WI38 (cell line): ENCODE data around the gene DCLK2.

Experiments
- H3K4me3 ChIP-seq: 2 replicates; pipeline ENCODE4 v1.5.1; 2011; ENCODE audit warnings: low read depth, mild to moderate bottlenecking, control low read depth, low read length
- TF ChIP-seq, protein P1 (sequence below): IDR thresholded peaks from 2 replicates; pipeline ENCODE4 v1.5.1; 2012; ENCODE audit warnings: low read depth, mild to moderate bottlenecking, control low read depth, low read length

Gene DCLK2

DNA sequence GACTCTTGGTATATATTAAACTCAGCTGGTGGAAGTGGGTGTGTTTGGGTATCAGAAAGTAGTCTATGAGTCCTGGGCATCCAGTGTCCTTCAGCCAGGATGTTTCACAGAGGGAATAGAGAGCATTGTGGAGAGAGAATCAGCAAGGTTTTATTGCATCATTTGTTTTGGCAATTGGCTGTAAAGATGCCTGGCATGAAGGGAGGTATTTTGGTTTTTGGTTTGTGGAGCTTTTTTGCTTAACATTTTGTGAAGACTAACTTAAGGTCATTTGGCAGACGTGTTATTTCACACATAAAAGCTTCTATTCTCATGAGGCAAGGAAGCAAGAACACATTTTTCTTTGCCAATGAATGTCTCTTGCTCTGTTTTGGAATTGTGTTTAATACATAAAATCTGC is 71.1 kb downstream of the DCLK2 start:
- H3K4me3 ChIP-seq, result no peak overlapping the region
- TF ChIP-seq, protein P1, sequence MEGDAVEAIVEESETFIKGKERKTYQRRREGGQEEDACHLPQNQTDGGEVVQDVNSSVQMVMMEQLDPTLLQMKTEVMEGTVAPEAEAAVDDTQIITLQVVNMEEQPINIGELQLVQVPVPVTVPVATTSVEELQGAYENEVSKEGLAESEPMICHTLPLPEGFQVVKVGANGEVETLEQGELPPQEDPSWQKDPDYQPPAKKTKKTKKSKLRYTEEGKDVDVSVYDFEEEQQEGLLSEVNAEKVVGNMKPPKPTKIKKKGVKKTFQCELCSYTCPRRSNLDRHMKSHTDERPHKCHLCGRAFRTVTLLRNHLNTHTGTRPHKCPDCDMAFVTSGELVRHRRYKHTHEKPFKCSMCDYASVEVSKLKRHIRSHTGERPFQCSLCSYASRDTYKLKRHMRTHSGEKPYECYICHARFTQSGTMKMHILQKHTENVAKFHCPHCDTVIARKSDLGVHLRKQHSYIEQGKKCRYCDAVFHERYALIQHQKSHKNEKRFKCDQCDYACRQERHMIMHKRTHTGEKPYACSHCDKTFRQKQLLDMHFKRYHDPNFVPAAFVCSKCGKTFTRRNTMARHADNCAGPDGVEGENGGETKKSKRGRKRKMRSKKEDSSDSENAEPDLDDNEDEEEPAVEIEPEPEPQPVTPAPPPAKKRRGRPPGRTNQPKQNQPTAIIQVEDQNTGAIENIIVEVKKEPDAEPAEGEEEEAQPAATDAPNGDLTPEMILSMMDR, result no peak

DNA sequence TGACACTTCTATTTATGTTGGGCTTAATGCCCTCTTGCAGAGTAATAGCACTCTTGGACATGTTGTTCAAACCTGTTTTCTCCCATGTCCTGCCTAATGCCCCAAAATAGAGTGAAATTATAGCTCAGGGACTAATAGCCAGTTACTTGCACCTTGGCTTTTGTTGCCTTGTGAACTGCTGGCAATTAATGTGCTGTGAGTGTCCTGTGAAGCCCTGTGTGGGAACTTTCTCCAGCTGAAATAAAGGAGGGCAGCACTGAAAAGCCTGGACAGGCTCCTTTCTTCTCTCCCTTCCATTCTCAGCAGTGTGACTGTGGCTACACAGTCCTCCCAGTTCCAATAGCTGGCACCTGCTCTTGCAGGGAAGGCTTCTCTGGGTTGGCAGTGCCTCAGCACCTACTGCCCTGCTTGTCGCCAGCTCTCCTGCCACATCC is 72.4 kb downstream of the DCLK2 start:
- TF ChIP-seq, protein P1, result no peak
- H3K4me3 ChIP-seq, result no peak overlapping the region

DNA sequence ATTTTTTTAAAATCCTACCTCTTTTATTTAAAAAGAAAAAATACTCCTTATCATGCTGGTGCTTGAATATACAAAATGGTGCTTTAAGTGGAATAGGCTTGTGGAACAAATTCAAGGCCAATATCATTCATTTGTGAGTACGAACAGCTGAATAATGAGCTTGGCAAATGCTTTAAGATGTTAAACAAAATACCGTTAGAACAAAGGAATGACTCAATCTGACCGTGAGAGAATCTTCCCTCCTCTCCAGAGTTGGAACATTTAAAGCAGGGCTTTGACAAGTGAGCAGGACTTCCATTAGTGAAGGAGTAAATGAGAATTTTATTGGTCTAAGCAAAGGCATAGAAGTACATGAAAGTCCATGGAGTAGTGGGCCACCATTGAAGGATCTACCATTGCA is 74.5 kb downstream of the DCLK2 start:
- no peak overlapping the region for H3K4me3 ChIP-seq
- TF ChIP-seq, protein P1, result no peak

DNA sequence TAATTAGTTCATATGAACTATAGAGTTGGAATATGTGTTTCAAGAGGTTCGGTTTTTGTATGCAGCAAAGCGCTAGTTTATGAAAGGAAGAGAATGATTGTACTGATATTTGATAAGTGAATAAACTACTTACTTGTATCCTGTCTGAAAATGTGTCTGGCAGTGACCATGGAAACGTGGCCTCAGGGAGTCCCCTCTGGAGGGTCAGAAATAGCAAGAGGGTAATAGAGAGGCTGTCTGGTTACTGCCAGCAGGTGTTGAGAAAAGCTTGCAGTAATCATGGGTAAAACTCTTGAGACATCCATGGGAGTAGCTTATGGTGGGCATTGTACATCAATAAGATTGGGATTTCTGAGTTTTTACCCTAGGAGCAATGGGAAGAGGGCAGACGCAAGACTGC is 77.1 kb downstream of the DCLK2 start:
- TF ChIP-seq, protein P1, result no peak
- H3K4me3 ChIP-seq, result no peak overlapping the region

DNA sequence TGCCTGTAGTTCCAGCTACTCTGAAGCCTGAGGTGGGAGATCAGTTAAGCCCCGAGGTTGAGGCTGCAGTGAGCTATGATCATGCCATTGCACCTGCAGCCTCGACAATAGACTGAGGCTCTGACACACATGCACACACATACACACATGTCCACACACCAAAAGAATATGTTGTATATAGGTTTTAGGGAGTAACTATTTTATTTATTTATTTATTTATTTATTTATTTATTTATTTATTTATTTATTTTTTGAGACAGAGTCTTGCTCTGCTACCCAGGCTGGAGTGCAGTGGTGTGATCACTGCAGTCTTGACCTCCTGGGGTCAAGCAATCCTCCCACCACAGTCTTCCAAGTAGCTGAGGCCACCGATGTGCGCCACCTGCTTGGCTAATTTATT is 78.3 kb downstream of the DCLK2 start:
- TF ChIP-seq, protein P1, result no peak
- no peak overlapping the region for H3K4me3 ChIP-seq

DNA sequence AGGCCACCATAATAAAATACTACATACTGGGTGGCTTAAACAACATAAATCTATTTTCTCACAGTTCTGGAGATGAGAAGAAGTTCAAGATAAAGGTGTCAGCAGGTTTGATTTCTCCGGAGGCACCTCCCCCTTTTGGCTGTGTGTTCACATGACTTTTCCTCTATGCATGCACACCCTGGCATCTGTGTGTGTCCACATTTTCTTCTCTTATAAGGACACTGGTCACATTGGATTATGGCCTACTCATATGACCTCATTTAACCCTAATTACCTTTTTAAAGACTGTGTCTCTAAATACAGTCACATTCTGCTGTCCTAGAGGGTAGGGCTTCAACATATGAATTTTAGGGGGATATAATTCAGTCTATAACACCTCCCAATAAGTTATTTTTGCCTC is 79.8 kb downstream of the DCLK2 start:
- no peak overlapping the region for H3K4me3 ChIP-seq
- TF ChIP-seq, protein P1, result no peak

DNA sequence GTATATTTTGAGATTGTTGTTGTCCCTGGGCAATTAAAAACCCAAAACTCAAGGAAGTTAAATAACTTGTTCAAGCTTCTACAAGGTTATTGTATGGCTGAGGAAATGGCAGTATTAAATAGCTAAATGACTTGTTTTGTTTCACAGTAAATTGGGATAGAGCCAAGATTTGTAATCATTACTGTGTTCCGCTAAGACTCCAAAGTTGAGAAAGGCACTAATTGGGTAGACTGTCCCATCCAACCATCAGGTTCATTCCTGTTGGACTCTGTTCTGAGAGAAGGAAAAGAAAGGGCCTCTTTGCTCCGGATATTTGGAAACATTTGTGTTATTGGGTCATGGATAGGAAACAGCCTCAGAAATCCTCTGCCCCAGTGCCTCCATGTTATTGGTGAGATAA is 82.2 kb downstream of the DCLK2 start:
- TF ChIP-seq, protein P1, result no peak
- H3K4me3 ChIP-seq, result no peak overlapping the region
